DMS114 treated with DMSO at 0.1 percent for 48 hours (cell line): ENCODE results near the gene PDE9A.

Source experiments
- DNase-seq: peaks from one replicate; lab custom pipeline; 2025; ENCODE audit not compliant: unreplicated experiment; lab: John Stamatoyannopoulos, UW

Gene PDE9A

DNA sequence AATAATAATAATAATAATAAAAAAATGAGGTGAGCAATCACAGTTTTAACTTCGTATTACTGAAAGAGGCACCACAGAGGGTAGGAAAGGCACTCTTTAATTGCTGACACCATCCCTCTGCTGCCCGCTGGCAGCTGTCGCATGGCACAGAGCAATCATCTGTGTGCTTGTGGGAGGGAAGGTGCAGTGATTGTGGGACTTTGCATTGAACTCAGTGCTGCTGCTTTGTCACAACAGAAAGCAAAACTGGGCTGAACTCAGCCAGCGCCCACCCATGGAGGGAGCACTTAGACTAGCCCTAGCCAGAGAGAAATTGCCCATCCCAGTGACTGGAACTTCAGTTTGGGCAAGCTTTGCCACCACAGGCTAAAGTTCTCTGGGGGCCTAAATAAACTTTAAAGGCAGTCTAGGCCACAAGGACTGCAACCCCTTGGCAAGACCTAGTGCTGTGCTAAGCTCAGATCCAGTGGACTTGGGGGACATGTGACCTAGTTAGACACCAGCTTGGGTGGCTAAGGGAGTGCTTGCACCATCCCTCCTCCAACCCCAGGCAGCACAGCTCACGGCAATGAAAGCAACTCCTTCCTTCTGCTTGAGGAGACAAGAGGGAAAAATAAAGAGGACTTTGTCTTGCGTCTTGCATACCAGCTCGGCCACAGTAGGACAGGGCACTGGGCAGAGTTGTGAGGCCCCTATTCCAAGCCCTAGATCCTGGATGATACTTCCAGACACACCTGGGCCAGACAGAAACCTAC is 166.6 kb downstream of the PDE9A start:
- DNase-seq = no peak

DNA sequence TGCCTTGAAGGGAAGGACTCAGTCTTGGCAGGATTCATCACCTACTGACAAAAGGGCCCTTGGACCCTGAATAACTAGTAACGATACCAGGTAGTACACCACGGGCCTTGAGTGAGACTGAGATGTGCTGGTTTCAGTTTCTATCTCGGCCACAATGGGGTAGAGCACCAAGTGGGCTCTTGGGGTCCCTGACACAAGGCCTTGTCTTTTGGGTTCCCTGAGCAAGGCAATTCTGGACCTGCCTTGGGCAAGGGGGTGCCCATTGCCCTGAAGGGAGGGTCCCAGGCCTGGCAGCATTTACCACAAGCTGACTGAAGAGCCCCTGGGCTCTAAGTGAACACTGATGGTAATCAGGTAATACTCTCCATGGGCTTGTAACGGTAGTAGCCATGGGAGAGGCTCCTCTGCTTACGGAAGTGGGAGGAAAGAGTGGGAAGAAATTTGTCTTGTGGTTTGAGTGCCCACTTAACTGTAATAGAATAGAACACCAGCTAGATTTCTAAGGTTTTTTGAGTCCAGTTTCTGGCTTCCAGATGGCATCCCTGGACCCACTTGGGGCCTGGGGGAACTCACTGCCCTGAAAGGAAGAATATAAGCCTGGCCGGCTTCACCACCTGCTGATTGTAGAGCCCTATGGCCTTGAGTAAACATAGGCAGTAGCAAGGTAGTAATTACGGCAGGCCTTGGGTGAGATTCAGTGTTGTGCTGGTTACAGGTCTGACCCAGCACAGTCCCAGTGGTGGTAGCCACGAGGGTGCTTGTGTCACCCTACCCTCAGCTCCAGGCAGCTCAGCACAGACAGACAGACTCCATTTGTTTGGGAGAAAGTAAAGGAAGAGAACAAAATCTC is 167.4 kb downstream of the PDE9A start:
- no peak for DNase-seq
